K562 (cell line): ENCODE measurements around the gene RAP1GDS1. TPM values are rescaled to one million over a fixed set of nuclear protein-coding genes. Genes with fewer than 3 reads are reported as not detected.

ENCODE experiments used
- ATAC-seq: fragments of 200-7000 bp; cut with Tn5 transposase; 3 replicates; pipeline ENCODE4 v1.9.1; 2020; ENCODE audit warnings: moderate library complexity
- BruUV-seq: library from RNA; stranded (reverse); fragments of 400-500 nt; replicated peaks from 2 replicates; lab custom pipeline; 2021; lab: Mats Ljungman, UMichigan
- CTCF ChIA-PET: fragments of 300-600 bp; formaldehyde crosslinking; extraction: SDS; loops from one replicate; lab custom pipeline; 2021; ENCODE audit warnings: low intra/inter-chr PET ratio; lab: Yijun Ruan, JAX
- POLR2A ChIA-PET: fragments of 300-600, 350-650 bp; sonication (Branson Sonifier 250); formaldehyde crosslinking; extraction: SDS; loops from one replicate; lab custom pipeline; 2021; ENCODE audit warnings: antibody characterized with exemption, inconsistent platforms; lab: Yijun Ruan, JAX
- DNase-seq, 4 experiments: peaks; one replicate each; pipeline versions ENCODE4 v3.0.0 to v3.0.0-alpha.2; 2011 to 2018; ENCODE audit warnings: low spot score in 3 of 4, mixed read lengths in 3 of 4; ENCODE audit errors: extremely low read depth in 1 of 4
- FAIRE-seq: peaks from 2 replicates; lab custom pipeline; 2011; peaks lifted over from hg19 to GRCh38; lab: Jason Lieb, UNC
- H2AFZ ChIP-seq: 2 replicates; pipeline ENCODE4 v1.6.0; 2011; ENCODE audit warnings: low read depth, low read length, control low read depth, inconsistent platforms
- H3K27ac ChIP-seq: fragments of 200-600 bp; 3 replicates; pipeline ENCODE4 v1.8.0; 2011; ENCODE audit warnings: low read depth, mild to moderate bottlenecking, control low read depth, inconsistent platforms, low read length, moderate library complexity, mixed read lengths; ENCODE audit errors: extremely low read depth
- H3K27me3 ChIP-seq, 2 experiments: fragments of 300-600 bp in 1 of 2; 2 replicates in 1 of 2; 3 replicates in 1 of 2; pipeline versions ENCODE4 v1.6.0 to v1.8.0; 2011; ENCODE audit warnings: inconsistent platforms in 2 of 2, low read length in 2 of 2, mild to moderate bottlenecking in 1 of 2, mixed read lengths in 1 of 2, moderate library complexity in 1 of 2; ENCODE audit not compliant: control insufficient read depth in 2 of 2, insufficient read depth in 2 of 2
- H3K36me3 ChIP-seq: fragments of 300-600 bp; 3 replicates; pipeline ENCODE4 v1.8.0; 2011; ENCODE audit warnings: mild to moderate bottlenecking, low read length, inconsistent platforms; ENCODE audit not compliant: control insufficient read depth, insufficient read depth
- H3K4me1 ChIP-seq, 2 experiments: fragments of 200-600 bp in 1 of 2; replicated peaks in 1 of 2; 2 replicates in 1 of 2; 3 replicates in 1 of 2; pipeline versions ENCODE4 v1.5.1 to v1.8.0; 2011; ENCODE audit warnings: inconsistent platforms in 2 of 2, low read length in 2 of 2, mild to moderate bottlenecking in 1 of 2, mixed read lengths in 1 of 2, moderate library complexity in 1 of 2; ENCODE audit not compliant: control insufficient read depth in 2 of 2, insufficient read depth in 2 of 2
- H3K4me2 ChIP-seq: 2 replicates; pipeline ENCODE4 v1.6.1; 2011; ENCODE audit warnings: low read length, control low read depth, inconsistent platforms, mixed read lengths; ENCODE audit not compliant: insufficient read depth
- H3K4me3 ChIP-seq: fragments of 200-600 bp; sonication (generic), shearing (Covaris generic); 2 replicates; pipeline ENCODE4 v1.5.1; 2016; ENCODE audit warnings: control low read depth, inconsistent platforms
- H3K79me2 ChIP-seq: fragments of 200-600 bp; 3 replicates; pipeline ENCODE4 v1.8.0; 2011; ENCODE audit warnings: low read length, inconsistent platforms; ENCODE audit not compliant: control insufficient read depth, insufficient read depth
- H3K9ac ChIP-seq, 2 experiments: 2 replicates each; pipeline versions ENCODE4 v1.6.0 to v1.6.1; 2011; ENCODE audit warnings: low read depth in 2 of 2, low read length in 2 of 2, control low read depth in 1 of 2, inconsistent platforms in 1 of 2, mild to moderate bottlenecking in 1 of 2, mixed read lengths in 1 of 2; ENCODE audit not compliant: insufficient read depth in 1 of 2
- H3K9me1 ChIP-seq: one replicate; pipeline ENCODE4 v1.6.0; 2011; ENCODE audit warnings: inconsistent platforms, mild to moderate bottlenecking, low read length, moderate library complexity; ENCODE audit not compliant: control insufficient read depth, insufficient read depth
- H3K9me3 ChIP-seq: replicated peaks from 2 replicates; pipeline ENCODE4 v1.5.1; 2011; ENCODE audit warnings: low read depth, low read length, inconsistent platforms; ENCODE audit not compliant: control insufficient read depth, insufficient read depth
- H4K20me1 ChIP-seq: replicated peaks from 2 replicates; pipeline ENCODE4 v1.6.1; 2011; ENCODE audit warnings: low read length, inconsistent platforms, mixed read lengths; ENCODE audit not compliant: control insufficient read depth, insufficient read depth
- ARNT ChIP-seq, 2 experiments: fragments of 450-650 bp; IDR thresholded peaks; 2 replicates each; pipeline ENCODE4 v1.6.1; 2016; ENCODE audit warnings: mild to moderate bottlenecking in 1 of 2
- CREBBP ChIP-seq: IDR thresholded peaks from one replicate; pipeline ENCODE4 v1.6.1; 2012; ENCODE audit warnings: low read depth, mild to moderate bottlenecking, control low read depth, inconsistent platforms, low read length
- FOXJ3 ChIP-seq: sonication (generic); formaldehyde crosslinking; IDR thresholded peaks from 2 replicates; pipeline ENCODE4 v1.4.0; 2020; ENCODE audit warnings: mild to moderate bottlenecking, missing genetic modification reagents
- RBM17 ChIP-seq: fragments of 200-400 bp; formaldehyde crosslinking; IDR thresholded peaks from 2 replicates; pipeline ENCODE4 v1.6.1; 2017; ENCODE audit warnings: low read depth, mild to moderate bottlenecking, low read length, borderline replicate concordance
- RNF219 ChIP-seq: fragments of 250-450 bp; sonication (Bioruptor Pico); IDR thresholded peaks from 2 replicates; pipeline ENCODE4 v1.5.0; 2022; ENCODE audit warnings: mild to moderate bottlenecking
- ZNF695 ChIP-seq: fragments of 450-650 bp; formaldehyde crosslinking; IDR thresholded peaks from 2 replicates; pipeline ENCODE4 v1.4.0; 2020; ENCODE audit warnings: mild to moderate bottlenecking, moderate library complexity
- WGBS: fragments of 100-300 bp; shearing (Covaris generic); methylation state at CpG from one replicate; pipeline ENCODE4 v1.1.6; 2016; ENCODE audit warnings: low coverage, mixed read lengths; ENCODE audit not compliant: insufficient coverage; ENCODE audit errors: missing lambda C conversion rate; 5-methylcytosine and 5-hydroxymethylcytosine counted together
- in situ Hi-C: fragments of 300-500 bp; cut with MboI; formaldehyde crosslinking; loops from 4 replicates; pipeline ENCODE4 v1.15.0; 2018; ENCODE audit warnings: inconsistent platforms, mixed read lengths
- intact Hi-C: fragments of 100-400 bp; cut with micrococcal nuclease; formaldehyde crosslinking; loops from 2 replicates; pipeline ENCODE4 v1.14.2; 2022
- polyA plus RNA-seq, 8 experiments: library from polyadenylated mRNA; depleted of rRNA in 4 of 8; stranded (reverse) in 5 of 8; unstranded in 3 of 8; fragments of >200 nt; fragmentation: Nextera tagmentation in 2 of 8; fragmentation: Illumina TruSeq in 1 of 8; extraction: Ambion mirVana in 2 of 8; extraction: Trizol in 1 of 8; gene quantifications; 2 replicates each; pipeline versions ENCODE4 v1.2.1 to v1.2.3, GENCODE V29; 2011 to 2014; ENCODE audit warnings: inconsistent platforms in 1 of 8, missing spikeins in 1 of 8
- total RNA-seq, 7 experiments: library from RNA; depleted of rRNA in 6 of 7; stranded (reverse); fragments of >200 nt in 6 of 7; fragmentation: Illumina TruSeq in 2 of 7; extraction: Trizol in 2 of 7; gene quantifications; 2 replicates each; pipeline versions ENCODE4 v1.2.1 to v1.2.3, GENCODE V29; 2011 to 2021; ENCODE audit warnings: low replicate concordance in 1 of 7
- TF ChIP-seq, protein P1 (sequence below): fragments of 250-450 bp; sonication (Bioruptor Pico); IDR thresholded peaks from 2 replicates; pipeline ENCODE4 v1.5.0; 2021
- TF ChIP-seq, protein P2 (sequence below): fragments of 450-650 bp; IDR thresholded peaks from 2 replicates; pipeline ENCODE4 v1.6.1; 2018; ENCODE audit warnings: mild to moderate bottlenecking, low read depth; ENCODE audit not compliant: partially characterized antibody

RAP1GDS1 gene
- total and polyA plus RNA-seq, 9 of the 15 experiments (the other 6 are each of a cell fraction or from before 2014, with no cell fraction given) = 27.2 to 55.6 (median 31.5) TPM

- TF ChIP-seq, protein P1, sequence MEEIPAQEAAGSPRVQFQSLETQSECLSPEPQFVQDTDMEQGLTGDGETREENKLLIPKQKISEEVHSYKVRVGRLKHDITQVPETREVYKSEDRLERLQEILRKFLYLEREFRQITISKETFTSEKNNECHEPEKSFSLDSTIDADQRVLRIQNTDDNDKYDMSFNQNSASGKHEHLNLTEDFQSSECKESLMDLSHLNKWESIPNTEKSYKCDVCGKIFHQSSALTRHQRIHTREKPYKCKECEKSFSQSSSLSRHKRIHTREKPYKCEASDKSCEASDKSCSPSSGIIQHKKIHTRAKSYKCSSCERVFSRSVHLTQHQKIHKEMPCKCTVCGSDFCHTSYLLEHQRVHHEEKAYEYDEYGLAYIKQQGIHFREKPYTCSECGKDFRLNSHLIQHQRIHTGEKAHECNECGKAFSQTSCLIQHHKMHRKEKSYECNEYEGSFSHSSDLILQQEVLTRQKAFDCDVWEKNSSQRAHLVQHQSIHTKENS (CRISPR knock-in tag) = no peak
- no peak for TF ChIP-seq FOXJ3 (CRISPR knock-in tag)
- TF ChIP-seq RBM17 = no peak
- no peak for TF ChIP-seq RNF219 (CRISPR knock-in tag)
These were observed 57.3 kb downstream of the RAP1GDS1 start (continued) for GRCh38 chr4:98318521-98318920.

DNA sequence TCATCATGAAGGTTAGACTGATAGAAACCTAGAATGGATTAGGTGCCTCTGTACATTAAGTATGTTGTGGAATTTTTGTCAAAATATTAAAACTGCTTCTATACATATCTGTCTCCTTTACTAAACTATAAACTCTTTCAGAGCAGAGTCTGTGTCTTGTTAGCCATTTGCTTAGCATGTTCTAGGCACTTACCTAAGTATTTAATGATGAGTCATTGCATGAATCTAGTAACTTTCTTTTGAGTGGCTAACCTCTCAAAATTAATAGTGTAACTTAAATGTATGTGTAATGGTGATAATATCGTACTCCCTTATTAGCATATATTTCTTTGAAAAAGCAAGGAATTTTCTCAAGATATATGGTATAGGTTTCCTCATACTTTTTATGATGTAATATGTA lies 57.8 kb downstream of the RAP1GDS1 start:
- intact Hi-C loops = no loop called here
- no TSS peak for BruUV-seq
- in situ Hi-C loops = no loop called here
- H3K9me1 ChIP-seq = no peaks in the 10 kb centered on the region
- CTCF ChIA-PET = no interaction called here
- no peaks in the 10 kb centered on the region for H3K36me3 ChIP-seq
- H3K4me3 ChIP-seq = no peak overlapping the region
- H3K79me2 ChIP-seq = no peaks in the 10 kb centered on the region
- no peaks in the 10 kb centered on the region for H3K4me1 ChIP-seq
- no peak overlapping the region for H3K27ac ChIP-seq
- WGBS = 100% methylated on average over 1 of the region's 1 CpG
- no peaks in the 10 kb centered on the region for H4K20me1 ChIP-seq
- FAIRE-seq = no peak
- POLR2A ChIA-PET = no interaction called here
- TF ChIP-seq ZNF695 (CRISPR knock-in tag) = no peak
- TF ChIP-seq, protein P2, sequence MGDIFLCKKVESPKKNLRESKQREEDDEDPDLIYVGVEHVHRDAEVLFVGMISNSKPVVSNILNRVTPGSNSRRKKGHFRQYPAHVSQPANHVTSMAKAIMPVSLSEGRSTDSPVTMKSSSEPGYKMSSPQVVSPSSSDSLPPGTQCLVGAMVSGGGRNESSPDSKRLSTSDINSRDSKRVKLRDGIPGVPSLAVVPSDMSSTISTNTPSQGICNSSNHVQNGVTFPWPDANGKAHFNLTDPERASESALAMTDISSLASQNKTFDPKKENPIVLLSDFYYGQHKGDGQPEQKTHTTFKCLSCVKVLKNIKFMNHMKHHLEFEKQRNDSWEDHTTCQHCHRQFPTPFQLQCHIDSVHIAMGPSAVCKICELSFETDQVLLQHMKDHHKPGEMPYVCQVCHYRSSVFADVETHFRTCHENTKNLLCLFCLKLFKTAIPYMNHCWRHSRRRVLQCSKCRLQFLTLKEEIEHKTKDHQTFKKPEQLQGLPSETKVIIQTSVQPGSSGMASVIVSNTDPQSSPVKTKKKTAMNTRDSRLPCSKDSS = no peak
- no peak for TF ChIP-seq CREBBP
- no peak for TF ChIP-seq ARNT (IDR thresholded peaks at IDR 0.05)
- H2AFZ ChIP-seq = no peak overlapping the region
- H3K27me3 ChIP-seq = no peaks in the 10 kb centered on the region
- no peak for DNase-seq
- no peak for ATAC-seq
- no peak overlapping the region for H3K4me2 ChIP-seq
- no peak overlapping the region for H3K9ac ChIP-seq
- H3K9me3 ChIP-seq = no peaks in the 10 kb centered on the region; the same call in 1 of the 2 replicates
